Natural killer cell treated with Interleukin-12 subunit alpha and Interleukin-12 subunit beta and Interleukin-15 and Interleukin-18, amount 100 ng/mL, for 72 hours (primary cell): ENCODE measurements around the gene ALKBH3. TPM values are rescaled to one million over a fixed set of nuclear protein-coding genes. Genes with fewer than 3 reads are reported as not detected.
A peak's percentile ranks its signal among the peaks of the same experiment; 100 is the strongest.

Experiments used
- ATAC-seq, 2 donors: fragments of 150-1000 bp; cut with Tn5 transposase in 1 of 2; sonication (Bioruptor Pico), chemical (Tn5 transposase) in 1 of 2; 2 replicates each; pipeline ENCODE4 v1.10.0; 2021
- DNase-seq: peaks from one replicate; pipeline ENCODE4 v3.0.0; 2022; ENCODE audit warnings: low spot score
- H3K27ac Mint-ChIP-seq, 2 donors: 1 replicate in 1 of 2; 2 replicates in 1 of 2; pipeline ENCODE4 v1.8.0; 2022; ENCODE audit warnings: mixed read lengths in 2 of 2, mild to moderate bottlenecking in 1 of 2, moderate library complexity in 1 of 2
- H3K27me3 Mint-ChIP-seq, 2 donors: 1 replicate in 1 of 2; 2 replicates in 1 of 2; pipeline ENCODE4 v1.8.0; 2022; ENCODE audit warnings: mixed read lengths in 2 of 2
- H3K36me3 Mint-ChIP-seq: one replicate; pipeline ENCODE4 v1.8.0; 2022; ENCODE audit warnings: mixed read lengths
- H3K4me1 Mint-ChIP-seq, 2 donors: 1 replicate in 1 of 2; 2 replicates in 1 of 2; pipeline ENCODE4 v1.8.0; 2022; ENCODE audit warnings: low read depth in 2 of 2, mixed read lengths in 2 of 2, mild to moderate bottlenecking in 1 of 2
- H3K4me3 Mint-ChIP-seq: one replicate; pipeline ENCODE4 v1.8.0; 2022; ENCODE audit warnings: mixed read lengths
- H3K9me3 Mint-ChIP-seq: 2 replicates; pipeline ENCODE4 v1.8.0; 2022; ENCODE audit warnings: mixed read lengths
- total RNA-seq, 2 donors: library from RNA; stranded (reverse); gene quantifications; one replicate each; pipeline ENCODE4 v1.2.3, GENCODE V29; 2022

The ALKBH3 gene
- total RNA-seq, 2 donors from 2014 or later, result 38.7 to 53.7 TPM

DNA sequence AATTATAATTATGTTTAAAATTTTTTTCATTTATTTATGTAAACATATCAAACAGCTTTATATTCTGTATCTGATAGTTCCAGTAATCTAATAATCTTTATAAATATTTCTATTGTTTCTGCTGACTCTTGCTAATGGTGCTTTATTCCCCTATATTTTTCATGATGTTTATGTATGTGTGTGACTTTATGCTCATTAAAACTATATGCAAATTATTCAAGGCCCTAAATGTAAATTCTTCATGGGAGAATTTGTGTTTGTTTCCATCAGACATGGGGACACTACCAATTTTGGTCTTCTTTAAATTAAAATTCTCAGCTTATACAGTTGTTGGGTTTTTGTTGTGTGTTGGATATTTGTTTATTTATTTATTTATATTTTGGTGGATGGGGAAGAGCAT, 13.7 kb upstream of the ALKBH3 start:
- Mint-ChIP-seq H3K27me3 (peaks cover 11 to 33% of the 10 kb centered on the region in 2 donors), H3K4me1 (peaks cover 30 to 43% of the 10 kb centered on the region in 2 donors), H3K27ac (peak overlapping the region in 1 of 2 donors; percentile 87), H3K4me3 (no peak overlapping the region), H3K9me3 (peaks cover 5% of the 10 kb centered on the region), H3K36me3 (peaks cover 9% of the 10 kb centered on the region)
- ATAC-seq (no peak), DNase-seq (no peak)

- peak overlapping the region; percentile 77 to 87 for H3K27ac Mint-ChIP-seq
- H3K4me1 Mint-ChIP-seq, result peaks cover 30 to 43% of the 10 kb centered on the region in 2 donors
- peaks cover 5% of the 10 kb centered on the region for H3K9me3 Mint-ChIP-seq
- peaks cover 16 to 41% of the 10 kb centered on the region in 2 donors for H3K27me3 Mint-ChIP-seq
- H3K36me3 Mint-ChIP-seq, result peaks cover 5% of the 10 kb centered on the region
- peak overlapping the region; percentile 73 for H3K4me3 Mint-ChIP-seq
- peak; percentile 99 for ATAC-seq
- DNase-seq, result peak; percentile 83
Measured at GRCh38 chr11:43868852-43869567, 11.6 kb upstream of the ALKBH3 start.

DNA sequence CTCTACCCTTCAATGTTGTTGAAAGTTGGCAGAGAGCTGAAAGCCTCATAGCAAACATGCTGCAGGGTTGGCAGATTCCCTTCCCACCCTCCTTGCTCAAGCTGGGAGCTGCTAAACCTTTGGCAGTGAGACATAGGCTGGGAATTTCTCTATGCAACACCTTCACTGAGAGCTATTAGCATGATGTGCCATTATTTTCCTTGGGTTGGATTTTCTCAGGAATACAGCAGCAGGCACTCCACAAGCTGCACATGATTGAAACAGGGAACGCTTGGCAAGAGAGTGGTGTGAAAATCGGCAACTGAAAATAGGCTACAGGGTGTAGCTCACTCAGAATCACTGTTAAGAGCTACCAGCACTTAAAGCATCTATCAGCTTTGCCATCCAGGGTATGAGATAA, 9.6 kb upstream of the ALKBH3 start:
- no peak for ATAC-seq
- H3K9me3 Mint-ChIP-seq, result peaks cover 5% of the 10 kb centered on the region
- peak overlapping the region in 1 of 2 donors; percentile 42 for H3K27ac Mint-ChIP-seq
- H3K4me1 Mint-ChIP-seq, result peaks cover 30 to 34% of the 10 kb centered on the region in 2 donors
- peaks cover 5% of the 10 kb centered on the region for H3K36me3 Mint-ChIP-seq
- DNase-seq, result no peak
- H3K4me3 Mint-ChIP-seq, result no peak overlapping the region
- peaks cover 21 to 35% of the 10 kb centered on the region in 2 donors for H3K27me3 Mint-ChIP-seq

- Mint-ChIP-seq H3K4me3 (no peak overlapping the region), H3K27me3 (peaks cover 18 to 28% of the 10 kb centered on the region in 2 donors), H3K27ac (no peak overlapping the region), H3K9me3 (no peaks in the 10 kb centered on the region), H3K4me1 (peaks cover 22 to 24% of the 10 kb centered on the region in 2 donors), H3K36me3 (no peaks in the 10 kb centered on the region)
- ATAC-seq (no peak), DNase-seq (no peak)
Measured at GRCh38 chr11:43872995-43873394, 7.6 kb upstream of the ALKBH3 start.

DNA sequence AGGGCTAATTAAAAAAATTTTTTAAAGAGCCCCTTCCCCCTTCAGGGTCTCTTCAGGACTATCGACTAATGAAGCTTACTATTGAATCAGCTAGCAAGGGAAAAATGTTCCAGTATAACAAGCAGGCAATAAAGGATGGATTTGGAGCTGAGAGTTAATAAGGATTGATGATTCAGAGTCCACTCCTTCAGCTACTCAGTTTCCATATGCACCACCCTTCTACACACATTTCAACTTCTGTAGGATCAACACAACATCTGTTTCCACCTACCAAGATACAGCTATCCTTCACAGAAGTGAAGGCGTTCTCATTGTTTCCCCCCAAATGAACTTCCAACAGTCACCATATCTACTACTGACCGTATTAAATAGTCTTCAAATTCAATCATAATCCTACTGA, 6.6 kb upstream of the ALKBH3 start:
- Mint-ChIP-seq H3K27me3 (peaks cover 20 to 28% of the 10 kb centered on the region in 2 donors), H3K27ac (no peak overlapping the region), H3K4me1 (peaks cover 14 to 15% of the 10 kb centered on the region in 2 donors), H3K4me3 (no peak overlapping the region), H3K9me3 (no peaks in the 10 kb centered on the region), H3K36me3 (no peaks in the 10 kb centered on the region)
- DNase-seq, result no peak
- no peak for ATAC-seq

GRCh38 chr11:43874738-43875137, 5.9 kb upstream of the ALKBH3 start:
- no peaks in the 10 kb centered on the region for H3K36me3 Mint-ChIP-seq
- H3K27ac Mint-ChIP-seq, result no peak overlapping the region
- H3K4me1 Mint-ChIP-seq, result peaks cover 7 to 8% of the 10 kb centered on the region in 2 donors
- H3K4me3 Mint-ChIP-seq, result no peak overlapping the region
- H3K9me3 Mint-ChIP-seq, result no peaks in the 10 kb centered on the region
- DNase-seq (no peak), ATAC-seq (no peak)
- peaks cover 20 to 28% of the 10 kb centered on the region in 2 donors for H3K27me3 Mint-ChIP-seq

DNA sequence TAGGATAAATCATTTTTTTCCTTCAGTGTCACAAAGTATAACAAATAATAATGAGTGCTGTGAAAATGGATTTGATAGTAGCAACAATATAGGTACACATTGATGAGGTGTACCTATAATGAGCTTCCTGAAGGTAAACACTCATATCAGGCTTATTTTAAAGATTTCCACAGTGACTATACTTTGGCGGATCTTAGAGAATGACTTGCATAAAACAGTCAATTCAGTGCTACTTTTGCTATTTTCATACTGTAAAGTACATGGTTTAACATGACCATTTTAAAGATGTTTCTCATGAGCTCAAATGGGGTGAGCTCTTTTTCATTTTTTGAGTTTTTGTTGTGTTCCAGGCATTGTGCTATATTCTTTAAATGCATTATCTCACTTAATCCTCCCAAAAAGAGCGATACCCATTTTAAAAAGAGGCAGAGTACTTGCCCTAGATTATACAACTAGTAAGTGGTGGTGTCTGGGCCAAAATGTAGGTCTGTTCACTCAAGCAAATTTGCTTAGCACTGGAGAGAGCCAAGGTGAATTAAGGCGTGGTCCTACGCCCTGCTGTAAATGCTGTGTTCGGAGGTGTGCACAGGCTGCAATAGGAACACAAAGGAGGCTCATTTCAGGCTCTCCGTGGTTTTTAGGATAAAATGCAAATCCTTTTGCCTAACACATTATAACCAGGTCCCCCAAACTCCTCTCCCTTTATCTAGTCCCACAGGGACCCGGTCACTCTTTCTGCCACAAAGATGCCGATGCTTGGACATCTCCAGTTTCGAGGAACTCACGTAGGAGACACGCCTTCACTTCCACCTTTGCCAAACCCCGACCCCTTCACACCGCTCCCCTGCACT, 617 bp upstream of the ALKBH3 start:
- Mint-ChIP-seq H3K27ac (peak overlapping the region; percentile 90 to 97), H3K4me1 (peaks cover 17 to 22% of the 10 kb centered on the region in 2 donors), H3K27me3 (peaks cover 5 to 8% of the 10 kb centered on the region in 2 donors), H3K36me3 (peaks cover 6% of the 10 kb centered on the region), H3K4me3 (peak overlapping the region; percentile 99), H3K9me3 (no peaks in the 10 kb centered on the region)
- DNase-seq (no peak), ATAC-seq (peak in 1 of 2 donors; percentile 17)

- no peak overlapping the region for H3K27ac Mint-ChIP-seq
- DNase-seq (no peak), ATAC-seq (no peak)
- H3K4me3 Mint-ChIP-seq, result no peak overlapping the region
- peaks cover 25% of the 10 kb centered on the region for H3K36me3 Mint-ChIP-seq
- H3K9me3 Mint-ChIP-seq, result no peaks in the 10 kb centered on the region
- H3K27me3 Mint-ChIP-seq, result no peaks in the 10 kb centered on the region
- peaks cover 4 to 8% of the 10 kb centered on the region in 2 donors for H3K4me1 Mint-ChIP-seq
Measured at GRCh38 chr11:43892851-43893250, 12.2 kb downstream of the ALKBH3 start.

DNA sequence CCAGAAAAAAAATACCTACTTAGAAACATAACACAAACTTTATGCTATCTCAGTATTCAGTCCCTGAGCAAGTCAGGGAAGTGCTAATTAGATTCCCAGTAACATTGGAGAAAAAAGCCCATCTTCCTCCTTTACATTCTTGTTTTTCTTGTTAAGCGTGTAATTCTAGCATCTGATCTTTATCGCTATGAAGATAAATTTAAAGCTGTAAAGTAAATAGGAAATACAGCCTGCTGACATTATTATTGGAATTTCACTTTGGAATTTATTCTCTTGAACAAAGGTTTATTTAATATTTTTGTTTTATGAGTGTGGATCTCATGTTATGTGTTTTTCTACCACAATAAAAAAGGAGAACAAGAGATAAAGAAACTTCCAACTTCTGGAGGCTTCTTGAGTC, 13.9 kb downstream of the ALKBH3 start:
- DNase-seq (no peak), ATAC-seq (no peak)
- H3K27ac Mint-ChIP-seq, result peak overlapping the region in 1 of 2 donors; percentile 30
- H3K4me3 Mint-ChIP-seq, result no peak overlapping the region
- peaks cover 24% of the 10 kb centered on the region for H3K36me3 Mint-ChIP-seq
- H3K9me3 Mint-ChIP-seq, result no peaks in the 10 kb centered on the region
- peaks cover 4 to 8% of the 10 kb centered on the region in 2 donors for H3K4me1 Mint-ChIP-seq
- no peaks in the 10 kb centered on the region for H3K27me3 Mint-ChIP-seq

DNA sequence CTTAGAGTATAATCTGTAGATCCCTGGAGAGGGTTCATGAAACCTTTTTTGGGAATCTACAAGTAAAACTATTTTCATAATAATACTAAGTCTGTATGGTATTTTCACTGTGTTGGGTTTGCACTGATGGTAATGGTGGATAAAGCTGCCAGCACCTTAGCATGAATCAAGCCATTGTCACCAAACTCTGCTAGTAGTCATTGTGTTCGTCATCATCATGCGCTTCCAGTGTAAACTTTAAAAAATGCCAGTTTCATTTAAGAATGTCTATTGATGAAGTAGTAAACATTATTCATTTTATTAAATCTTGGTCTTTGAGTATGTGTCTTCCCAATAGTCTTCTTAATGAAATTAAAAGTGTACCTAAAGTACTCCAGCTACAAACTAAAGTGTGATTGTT, 15.0 kb downstream of the ALKBH3 start:
- DNase-seq (no peak), ATAC-seq (no peak)
- peaks cover 0 to 6% of the 10 kb centered on the region in 2 donors for H3K4me1 Mint-ChIP-seq
- no peaks in the 10 kb centered on the region for H3K9me3 Mint-ChIP-seq
- peak overlapping the region in 1 of 2 donors; percentile 69 for H3K27ac Mint-ChIP-seq
- H3K27me3 Mint-ChIP-seq, result no peaks in the 10 kb centered on the region
- H3K36me3 Mint-ChIP-seq, result peaks cover 15% of the 10 kb centered on the region
- H3K4me3 Mint-ChIP-seq, result no peak overlapping the region

GRCh38 chr11:43898574-43898973, 17.9 kb downstream of the ALKBH3 start:
- H3K4me1 Mint-ChIP-seq, result peaks cover 0 to 3% of the 10 kb centered on the region in 2 donors
- no peaks in the 10 kb centered on the region for H3K9me3 Mint-ChIP-seq
- H3K27me3 Mint-ChIP-seq, result no peaks in the 10 kb centered on the region
- H3K4me3 Mint-ChIP-seq, result no peak overlapping the region
- no peak overlapping the region for H3K27ac Mint-ChIP-seq
- peaks cover 12% of the 10 kb centered on the region for H3K36me3 Mint-ChIP-seq
- ATAC-seq (no peak), DNase-seq (no peak)

DNA sequence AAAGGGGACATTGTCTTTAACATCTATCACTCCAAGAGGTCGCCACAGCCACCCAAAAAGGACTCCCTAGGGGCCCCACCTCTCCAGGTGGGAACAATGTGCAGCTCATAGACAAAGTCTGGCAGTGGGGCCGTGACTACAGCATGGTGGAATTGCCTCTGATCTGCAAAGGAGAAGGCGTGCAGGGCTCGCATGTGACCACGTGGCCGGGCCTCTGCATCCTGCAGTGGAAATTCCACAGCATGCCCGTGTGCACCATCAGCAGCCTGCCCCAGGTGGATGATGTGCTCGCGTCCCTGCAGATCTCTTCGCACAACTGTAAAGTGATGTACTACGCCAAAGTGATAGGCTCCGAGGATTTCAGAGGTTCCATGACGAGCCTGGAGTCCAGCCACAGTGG, 18.5 kb downstream of the ALKBH3 start:
- no peak overlapping the region for H3K27ac Mint-ChIP-seq
- H3K4me1 Mint-ChIP-seq, result peaks cover 0 to 3% of the 10 kb centered on the region in 2 donors
- H3K27me3 Mint-ChIP-seq, result no peaks in the 10 kb centered on the region
- no peaks in the 10 kb centered on the region for H3K9me3 Mint-ChIP-seq
- no peak overlapping the region for H3K4me3 Mint-ChIP-seq
- peaks cover 15% of the 10 kb centered on the region for H3K36me3 Mint-ChIP-seq
- DNase-seq (no peak), ATAC-seq (no peak)

GRCh38 chr11:43901551-43901950, 20.9 kb downstream of the ALKBH3 start:
- Mint-ChIP-seq H3K4me1 (peaks cover 0 to 3% of the 10 kb centered on the region in 2 donors), H3K27me3 (no peaks in the 10 kb centered on the region), H3K9me3 (no peaks in the 10 kb centered on the region), H3K4me3 (no peak overlapping the region), H3K36me3 (peaks cover 15% of the 10 kb centered on the region), H3K27ac (no peak overlapping the region)
- DNase-seq (no peak), ATAC-seq (no peak)

GRCh38 chr11:43903078-43903477, 22.4 kb downstream of the ALKBH3 start:
- H3K36me3 Mint-ChIP-seq, result peaks cover 20% of the 10 kb centered on the region
- no peaks in the 10 kb centered on the region for H3K27me3 Mint-ChIP-seq
- H3K4me3 Mint-ChIP-seq, result no peak overlapping the region
- DNase-seq, result no peak
- no peak overlapping the region for H3K27ac Mint-ChIP-seq
- H3K9me3 Mint-ChIP-seq, result no peaks in the 10 kb centered on the region
- peaks cover 4 to 14% of the 10 kb centered on the region in 2 donors for H3K4me1 Mint-ChIP-seq
- ATAC-seq, result no peak
